SK-N-SH treated with all-trans-retinoic acid at 6 μM for 48 hours (cell line): ENCODE results near the gene RGS12.

ENCODE experiments used
- CREB5 ChIP-seq: fragments of 250-450 bp; sonication (Bioruptor Pico); IDR thresholded peaks from 2 replicates; pipeline ENCODE4 v1.5.1; 2020; ENCODE audit warnings: low read depth, mild to moderate bottlenecking, moderate library complexity
- ESRRG ChIP-seq: fragments of 250-450 bp; sonication (Bioruptor Pico); IDR thresholded peaks from 2 replicates; pipeline ENCODE4 v1.6.1; 2021; ENCODE audit warnings: mild to moderate bottlenecking
- ISL1 ChIP-seq: fragments of 250-450 bp; sonication (Bioruptor Pico); IDR thresholded peaks from 2 replicates; pipeline ENCODE4 v2.1.2; 2022; ENCODE audit warnings: mild to moderate bottlenecking, moderate library complexity
- OSR1 ChIP-seq: fragments of 250-450 bp; sonication (Bioruptor Pico); IDR thresholded peaks from 2 replicates; pipeline ENCODE4 v1.8.0; 2022; ENCODE audit warnings: moderate library complexity, mild to moderate bottlenecking, inconsistent platforms
- PPARA ChIP-seq: fragments of 250-450 bp; sonication (Bioruptor Pico); IDR thresholded peaks from 2 replicates; pipeline ENCODE4 v1.5.0; 2020; ENCODE audit warnings: mild to moderate bottlenecking, borderline replicate concordance
- RARB ChIP-seq: fragments of 250-450 bp; sonication (Bioruptor Pico); IDR thresholded peaks from 2 replicates; pipeline ENCODE4 v1.8.0; 2021; ENCODE audit warnings: mild to moderate bottlenecking, moderate library complexity
- TCF4 ChIP-seq: fragments of 250-450 bp; sonication (Bioruptor Pico); IDR thresholded peaks from 2 replicates; pipeline ENCODE4 v1.8.0; 2021; ENCODE audit warnings: mild to moderate bottlenecking, moderate library complexity, borderline replicate concordance
- TSHZ2 ChIP-seq: fragments of 250-450 bp; sonication (Bioruptor Pico); IDR thresholded peaks from 2 replicates; pipeline ENCODE4 v1.5.0; 2020; ENCODE audit warnings: mild to moderate bottlenecking, moderate library complexity
- ZNF565 ChIP-seq: fragments of 450-650 bp; formaldehyde crosslinking; conservative IDR thresholded peaks from 2 replicates; pipeline ENCODE4 v1.5.0; 2020; ENCODE audit warnings: low read depth, mild to moderate bottlenecking, moderate library complexity

GRCh38 chr4:3305610-3306371 is 13.0 kb downstream of the RGS12 start:
- TF ChIP-seq ESRRG (CRISPR knock-in tag) (no peak), OSR1 (CRISPR knock-in tag) (no peak), TSHZ2 (CRISPR knock-in tag) (no peak), PPARA (no peak), ZNF565 (CRISPR knock-in tag) (no peak), CREB5 (CRISPR knock-in tag) (no peak), TCF4 (CRISPR knock-in tag) (no peak), ISL1 (CRISPR knock-in tag) (no peak), RARB (CRISPR knock-in tag) (no peak)
